GM18951 (cell line): ENCODE measurements around the gene NDUFV3.
"Not testable (repeated sequence)": the region's sequence is repeated elsewhere in the genome, so short reads cannot be mapped to it uniquely, and the experiment has no call there.

Experiments used
- POLR2A ChIP-seq: IDR thresholded peaks from 4 replicates; pipeline ENCODE4 v1.6.1; 2011; ENCODE audit warnings: mild to moderate bottlenecking; ENCODE audit not compliant: insufficient read length, insufficient read depth; ENCODE audit errors: extremely low read depth
- in situ Hi-C: fragments of 300-500 bp; cut with MboI; formaldehyde crosslinking; loops from one replicate; pipeline ENCODE4 v1.12.0; 2022; ENCODE audit warnings: low sequenced_read_pairs, mixed read lengths, inconsistent platforms; ENCODE audit not compliant: unreplicated experiment

The NDUFV3 gene

GRCh38 chr21:42861311-42861847, 31.7 kb upstream of the NDUFV3 start:
- in situ Hi-C loops = no loop called here
- TF ChIP-seq POLR2A = no peak

- TF ChIP-seq POLR2A = no peak
- in situ Hi-C loops = no loop called here
Measured at GRCh38 chr21:42861848-42862400, 31.2 kb upstream of the NDUFV3 start.

GRCh38 chr21:42862774-42863503, 30.2 kb upstream of the NDUFV3 start:
- in situ Hi-C loops = no loop called here
- TF ChIP-seq POLR2A = no peak

DNA sequence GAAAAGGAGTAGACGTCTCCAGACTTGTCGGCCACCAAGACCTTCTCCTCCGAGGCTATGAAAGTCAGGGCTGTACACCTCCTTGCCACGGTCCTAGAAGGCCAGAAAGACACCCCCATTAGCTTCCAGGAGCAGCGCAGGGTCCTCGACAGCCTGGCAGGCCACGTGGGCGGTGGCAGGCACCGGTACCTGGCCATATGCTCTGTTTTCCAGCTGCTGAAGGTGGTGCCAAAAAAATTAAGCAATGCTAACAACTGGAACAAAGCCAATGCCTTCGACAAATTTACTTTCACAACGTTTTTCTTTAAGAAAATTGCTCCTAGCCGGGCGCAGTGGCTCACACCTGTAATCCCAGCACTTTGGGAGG, 29.6 kb upstream of the NDUFV3 start:
- no peak for TF ChIP-seq POLR2A
- in situ Hi-C loops = no loop called here

GRCh38 chr21:42864286-42864685, 28.8 kb upstream of the NDUFV3 start:
- in situ Hi-C loops = no loop called here

GRCh38 chr21:42864815-42865775, 28.0 kb upstream of the NDUFV3 start:
- in situ Hi-C loops = no loop called here
- TF ChIP-seq POLR2A = no peak

More at GRCh38 chr21:42864286-42864685, 28.8 kb upstream of the NDUFV3 start:
- no peak for TF ChIP-seq POLR2A

- in situ Hi-C loops = no loop called here
- no peak for TF ChIP-seq POLR2A
Measured at GRCh38 chr21:42865776-42866160, 27.3 kb upstream of the NDUFV3 start.

DNA sequence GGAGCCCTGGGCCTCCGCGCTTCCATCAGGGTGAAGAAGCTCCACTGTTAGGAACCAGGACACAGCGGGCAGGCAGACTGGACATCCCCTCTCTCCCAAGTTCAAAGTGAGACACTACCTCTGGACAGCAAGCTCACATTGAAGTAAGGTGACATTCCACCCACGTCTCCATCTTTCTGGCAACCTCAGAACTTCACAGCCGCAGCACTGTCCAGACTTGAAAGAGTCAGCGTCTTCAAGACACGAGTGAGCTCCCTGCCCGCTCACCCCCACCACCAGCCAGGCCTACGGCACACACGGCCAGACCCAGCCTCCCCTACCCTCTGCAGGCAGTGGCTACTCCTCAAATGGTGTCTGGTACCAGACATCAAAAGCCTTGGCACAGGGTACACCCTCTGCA, 24.9 kb upstream of the NDUFV3 start:
- in situ Hi-C loops = no loop called here

DNA sequence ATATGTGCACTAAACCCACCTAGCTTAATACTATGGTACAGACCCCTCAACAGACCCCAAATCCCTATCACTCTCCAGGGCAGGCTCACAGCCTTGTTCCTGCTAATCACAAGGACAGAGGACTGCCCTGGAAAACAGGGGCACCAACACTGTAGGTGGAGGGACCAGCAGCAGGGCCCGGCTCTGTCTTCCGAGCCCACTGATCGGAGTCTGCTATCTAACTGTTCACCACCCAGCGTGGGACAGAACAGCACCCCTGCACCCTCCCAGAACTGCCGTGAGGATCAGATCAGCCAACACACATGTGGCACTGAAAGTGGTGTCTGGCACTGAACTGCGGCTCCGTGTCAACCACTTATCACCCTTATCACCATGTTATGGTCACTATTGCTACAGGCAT, 20.0 kb upstream of the NDUFV3 start:
- in situ Hi-C loops = no loop called here
- TF ChIP-seq POLR2A = no peak

More for the DNA sequence above, 24.9 kb upstream of the NDUFV3 start:
- TF ChIP-seq POLR2A = no peak

DNA sequence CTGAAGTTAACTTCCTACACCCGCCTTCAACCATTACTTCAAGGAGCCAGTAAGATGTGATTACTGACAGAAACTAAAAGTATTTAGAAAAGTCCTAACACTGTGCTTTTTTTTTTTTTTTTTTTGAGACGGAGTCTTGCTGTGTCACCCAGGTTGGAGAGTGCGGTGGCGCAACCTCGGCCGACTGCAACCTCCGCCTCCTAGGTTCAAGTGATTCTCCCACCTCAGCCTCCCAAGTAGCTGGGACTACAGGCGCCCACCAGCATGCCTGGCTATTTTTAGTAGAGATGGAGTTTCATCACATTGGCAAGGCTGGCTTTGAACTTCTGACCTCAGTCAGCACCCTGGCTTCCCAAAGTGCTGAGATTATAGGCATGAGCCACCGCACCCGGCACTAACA, 17.3 kb upstream of the NDUFV3 start:
- in situ Hi-C loops = not testable (repeated sequence)

DNA sequence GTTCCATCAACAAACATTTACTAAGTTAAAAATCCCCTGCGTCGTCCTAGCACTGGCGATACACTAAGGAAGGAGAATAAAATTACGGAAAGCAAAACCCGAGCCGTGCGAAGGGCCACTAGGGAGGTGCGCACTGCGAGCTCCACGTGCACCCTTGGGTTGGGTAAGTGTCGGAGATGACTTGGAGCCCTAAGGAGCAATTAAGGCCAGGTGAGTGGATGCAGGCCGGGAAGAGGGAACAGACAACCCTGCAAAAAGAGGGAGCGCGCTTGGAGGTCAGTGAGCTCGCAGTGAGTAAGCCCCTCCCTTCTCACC, 14.5 kb upstream of the NDUFV3 start:
- TF ChIP-seq POLR2A = no peak
- in situ Hi-C loops = no loop called here

GRCh38 chr21:42878993-42879787, 13.9 kb upstream of the NDUFV3 start, which contains the start of gene WDR4:
Gene WDR4 (minus strand): TSS chr21:42879539. CDS start chr21:42879495, 44 bp downstream.
- in situ Hi-C loops = no loop called here
- peak; percentile 96 for TF ChIP-seq POLR2A

DNA sequence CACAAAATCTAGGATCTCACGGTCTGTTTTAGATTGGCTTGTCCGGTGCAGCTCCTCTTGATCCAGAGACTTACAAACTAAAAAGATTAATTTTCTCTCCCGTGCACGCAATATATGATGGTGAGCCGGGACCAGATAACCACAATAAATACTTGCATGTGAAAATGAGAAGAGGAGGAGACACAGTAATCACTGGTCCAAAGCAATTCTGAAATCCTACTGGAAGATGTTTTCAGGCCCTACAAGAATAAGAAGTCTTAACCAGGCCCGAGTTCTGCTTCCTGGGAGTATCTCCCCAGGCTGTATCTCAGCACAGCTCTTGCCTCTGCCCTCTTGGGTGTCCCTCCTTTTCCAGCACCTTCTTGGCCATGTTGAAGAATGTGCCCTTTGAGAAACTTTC, 12.8 kb upstream of the NDUFV3 start:
- no peak for TF ChIP-seq POLR2A
- in situ Hi-C loops = no loop called here
